ENCODE data around the gene CD74.

DNA sequence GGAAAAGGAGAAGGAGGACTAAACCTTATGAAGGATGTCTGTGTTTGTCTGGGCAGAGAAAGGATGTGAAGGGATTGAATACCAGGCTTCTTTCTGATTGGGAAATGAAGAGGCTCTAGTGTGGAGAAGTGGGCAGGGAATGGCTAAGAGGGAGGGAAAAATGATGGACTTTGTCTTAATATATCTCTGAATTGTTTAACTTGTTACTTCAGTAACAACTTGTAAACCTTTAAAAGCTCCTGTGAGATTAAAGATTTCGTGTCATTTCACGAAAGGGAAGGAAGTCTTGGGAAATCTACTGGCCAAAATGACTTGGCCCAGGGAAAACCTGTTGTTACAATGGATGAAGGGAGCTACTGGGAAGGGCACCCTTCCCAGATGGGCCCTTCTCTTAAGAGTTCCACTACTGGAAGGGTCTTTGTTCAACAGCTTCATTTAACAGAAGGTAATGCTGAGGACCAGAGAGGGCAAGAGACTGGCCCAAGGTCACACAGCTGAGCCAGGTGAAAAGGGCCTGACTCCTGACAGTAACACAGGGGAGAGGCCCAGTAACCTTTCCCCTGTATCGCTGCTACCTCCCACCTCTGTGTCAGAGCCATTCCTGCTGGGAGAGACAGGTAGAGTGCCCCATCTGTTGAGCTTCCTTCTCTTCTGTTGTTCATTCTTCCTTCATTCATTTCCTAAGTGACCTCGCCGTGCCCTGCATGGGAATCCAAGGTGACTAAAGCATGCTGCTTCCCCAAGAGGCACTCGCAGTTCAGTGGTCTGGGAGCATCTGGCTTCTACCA is 60.3 kb downstream of the CD74 start:
- TF ChIP-seq, protein P1, sequence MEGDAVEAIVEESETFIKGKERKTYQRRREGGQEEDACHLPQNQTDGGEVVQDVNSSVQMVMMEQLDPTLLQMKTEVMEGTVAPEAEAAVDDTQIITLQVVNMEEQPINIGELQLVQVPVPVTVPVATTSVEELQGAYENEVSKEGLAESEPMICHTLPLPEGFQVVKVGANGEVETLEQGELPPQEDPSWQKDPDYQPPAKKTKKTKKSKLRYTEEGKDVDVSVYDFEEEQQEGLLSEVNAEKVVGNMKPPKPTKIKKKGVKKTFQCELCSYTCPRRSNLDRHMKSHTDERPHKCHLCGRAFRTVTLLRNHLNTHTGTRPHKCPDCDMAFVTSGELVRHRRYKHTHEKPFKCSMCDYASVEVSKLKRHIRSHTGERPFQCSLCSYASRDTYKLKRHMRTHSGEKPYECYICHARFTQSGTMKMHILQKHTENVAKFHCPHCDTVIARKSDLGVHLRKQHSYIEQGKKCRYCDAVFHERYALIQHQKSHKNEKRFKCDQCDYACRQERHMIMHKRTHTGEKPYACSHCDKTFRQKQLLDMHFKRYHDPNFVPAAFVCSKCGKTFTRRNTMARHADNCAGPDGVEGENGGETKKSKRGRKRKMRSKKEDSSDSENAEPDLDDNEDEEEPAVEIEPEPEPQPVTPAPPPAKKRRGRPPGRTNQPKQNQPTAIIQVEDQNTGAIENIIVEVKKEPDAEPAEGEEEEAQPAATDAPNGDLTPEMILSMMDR (IDR thresholded peaks at IDR 0.05), result no peak
- TF ChIP-seq POLR2A (IDR thresholded peaks at IDR 0.05), result no peak

All from thyroid gland (tissue), 4 donors.